Fibroblast of villous mesenchyme (primary cell): ENCODE data around the gene SULT4A1. TPM values are rescaled to one million over a fixed set of nuclear protein-coding genes. Genes with fewer than 3 reads are reported as not detected.

Experiments used
- DNase-seq: peaks from one replicate; pipeline ENCODE4 v3.0.0-alpha.2; 2010; ENCODE audit warnings: low read depth
- H3K4me3 ChIP-seq: 2 replicates; pipeline ENCODE4 v1.5.1; 2011; ENCODE audit warnings: low read depth, mild to moderate bottlenecking, low read length
- total RNA-seq: library from RNA; depleted of rRNA; stranded (reverse); fragments of >200 nt; gene quantifications from 2 replicates; pipeline ENCODE4 v1.2.3, GENCODE V29; 2012
- TF ChIP-seq, protein P1 (sequence below): IDR thresholded peaks from 2 replicates; pipeline ENCODE4 v1.5.1; 2012; ENCODE audit warnings: low read depth, mild to moderate bottlenecking, low read length; ENCODE audit not compliant: insufficient read depth

The SULT4A1 gene
- total RNA-seq, 1 donor: not detected

DNA sequence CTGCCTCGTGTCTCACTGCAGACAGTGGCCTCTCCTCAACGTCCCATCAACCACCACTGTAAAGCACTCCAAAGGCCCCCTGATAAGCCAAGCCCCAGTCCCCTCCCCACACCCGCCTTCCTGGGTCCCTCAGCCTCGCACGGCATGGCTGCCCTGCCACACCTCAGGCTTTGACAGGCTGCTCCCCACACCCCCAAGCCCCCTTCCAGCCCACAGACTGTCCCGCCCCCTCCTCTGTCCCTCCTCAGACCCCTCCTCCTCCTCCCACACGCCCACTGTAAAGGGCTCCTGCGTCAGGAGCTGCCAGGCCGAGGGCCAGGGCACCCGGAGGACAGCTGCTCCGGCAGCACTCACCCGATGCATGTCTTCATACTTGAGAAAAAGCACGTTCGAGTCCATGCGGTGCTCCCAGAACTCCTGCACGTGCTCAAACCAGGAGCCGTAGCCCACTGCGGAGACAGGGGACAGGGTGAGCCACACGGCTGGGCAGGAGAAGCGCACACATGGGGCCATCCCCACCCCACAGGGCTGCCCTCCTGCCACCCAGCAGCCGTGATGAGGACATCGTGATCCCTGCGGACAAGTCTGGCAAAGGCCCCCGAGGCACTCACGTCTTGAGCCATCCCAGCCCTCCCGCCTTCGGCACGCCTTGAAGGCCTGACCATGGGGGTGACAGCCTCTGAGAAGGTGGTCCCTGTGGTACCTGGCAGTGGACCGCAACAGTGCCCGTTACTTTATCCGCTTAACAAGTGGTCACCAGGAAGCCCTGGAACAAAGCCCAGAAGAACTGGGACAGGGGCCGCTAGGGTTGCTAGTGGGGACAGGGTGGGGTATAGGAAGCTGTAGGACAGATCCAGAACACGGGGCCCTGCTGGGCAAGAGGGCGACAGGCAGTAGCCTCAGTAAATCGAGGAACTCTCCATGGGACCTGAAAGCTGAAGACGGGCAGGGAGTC, 28.8 kb downstream of the SULT4A1 start:
- DNase-seq: no peak
- no peak overlapping the region for H3K4me3 ChIP-seq
- TF ChIP-seq, protein P1, sequence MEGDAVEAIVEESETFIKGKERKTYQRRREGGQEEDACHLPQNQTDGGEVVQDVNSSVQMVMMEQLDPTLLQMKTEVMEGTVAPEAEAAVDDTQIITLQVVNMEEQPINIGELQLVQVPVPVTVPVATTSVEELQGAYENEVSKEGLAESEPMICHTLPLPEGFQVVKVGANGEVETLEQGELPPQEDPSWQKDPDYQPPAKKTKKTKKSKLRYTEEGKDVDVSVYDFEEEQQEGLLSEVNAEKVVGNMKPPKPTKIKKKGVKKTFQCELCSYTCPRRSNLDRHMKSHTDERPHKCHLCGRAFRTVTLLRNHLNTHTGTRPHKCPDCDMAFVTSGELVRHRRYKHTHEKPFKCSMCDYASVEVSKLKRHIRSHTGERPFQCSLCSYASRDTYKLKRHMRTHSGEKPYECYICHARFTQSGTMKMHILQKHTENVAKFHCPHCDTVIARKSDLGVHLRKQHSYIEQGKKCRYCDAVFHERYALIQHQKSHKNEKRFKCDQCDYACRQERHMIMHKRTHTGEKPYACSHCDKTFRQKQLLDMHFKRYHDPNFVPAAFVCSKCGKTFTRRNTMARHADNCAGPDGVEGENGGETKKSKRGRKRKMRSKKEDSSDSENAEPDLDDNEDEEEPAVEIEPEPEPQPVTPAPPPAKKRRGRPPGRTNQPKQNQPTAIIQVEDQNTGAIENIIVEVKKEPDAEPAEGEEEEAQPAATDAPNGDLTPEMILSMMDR: no peak

DNA sequence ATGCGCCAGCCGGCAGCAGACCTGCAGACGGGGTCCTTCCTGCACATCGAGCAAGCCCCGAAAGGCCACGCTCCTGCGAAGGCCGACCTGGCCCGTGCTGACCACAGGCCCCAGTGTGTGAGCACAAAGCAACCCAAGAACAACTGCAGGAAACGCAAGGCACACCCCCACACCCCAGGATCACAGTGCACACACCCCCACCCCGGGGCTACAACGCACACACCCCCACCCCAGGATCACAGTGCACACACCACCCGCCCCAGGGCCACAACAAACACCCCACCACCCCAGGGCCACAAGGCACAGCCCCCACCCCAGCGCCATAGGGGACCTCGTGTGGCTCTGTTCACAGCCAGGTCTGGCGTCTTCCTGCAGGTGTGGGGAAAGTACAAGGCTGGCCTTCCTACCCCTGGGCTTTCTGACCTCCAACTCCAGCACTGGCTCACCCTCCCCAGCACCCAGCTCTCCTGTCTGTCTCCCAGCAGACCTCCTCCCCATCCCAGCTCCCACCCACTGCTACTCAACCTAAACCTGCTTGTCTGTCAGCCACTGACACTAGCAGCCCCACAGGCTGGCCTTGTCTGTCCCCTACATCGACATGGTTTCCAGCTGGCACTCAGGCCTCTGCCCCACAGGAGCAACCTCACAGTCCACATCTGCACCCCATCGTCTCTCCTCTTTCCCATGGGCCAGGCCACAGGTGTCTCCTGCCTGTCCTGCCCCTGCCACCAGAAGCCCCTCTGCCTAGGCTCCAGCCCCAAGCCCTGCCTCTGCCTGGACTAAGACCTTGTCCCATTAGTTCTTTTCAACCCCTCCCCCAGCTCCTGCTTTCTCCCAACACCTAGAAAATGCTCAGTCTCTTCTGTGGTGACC, 29.7 kb downstream of the SULT4A1 start:
- no peak for DNase-seq

DNA sequence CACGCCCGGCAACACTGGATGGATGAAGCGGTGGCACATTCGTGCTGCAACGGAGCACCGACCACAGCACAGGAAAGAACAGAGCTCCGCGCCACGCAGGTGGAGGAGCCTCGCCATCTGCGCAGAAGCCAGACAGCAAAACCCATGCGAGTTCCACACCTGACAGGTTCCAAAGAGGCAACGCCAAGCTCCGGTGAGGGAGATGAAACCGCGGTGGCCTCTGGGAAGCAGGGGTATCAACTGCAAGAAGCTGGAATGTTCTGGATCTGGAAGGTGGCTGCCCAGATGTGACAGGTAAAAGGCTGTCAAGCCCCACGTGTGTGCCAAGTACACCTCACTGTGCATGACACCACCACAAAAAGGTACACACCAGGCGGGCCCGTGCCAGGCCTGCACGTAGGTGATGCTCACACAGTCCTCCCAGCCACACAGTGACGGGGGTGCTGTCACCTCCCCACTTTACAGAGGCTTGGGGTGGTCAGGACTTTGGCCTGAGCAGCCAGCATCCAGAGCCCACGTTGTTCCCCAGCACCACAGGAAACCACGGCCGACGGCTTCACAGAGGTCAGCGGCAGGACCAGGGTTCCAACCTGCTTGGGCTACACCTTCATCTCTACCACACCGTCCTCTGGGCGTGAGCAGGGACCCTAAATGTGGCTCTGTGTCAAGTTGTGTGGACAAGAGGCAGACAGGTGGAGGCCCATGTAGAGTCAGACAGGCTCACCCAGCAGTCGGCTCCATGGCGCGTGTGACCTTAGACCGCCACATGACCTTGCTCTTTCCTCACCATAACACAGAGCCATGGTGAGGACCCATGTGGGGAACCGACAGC, 30.5 kb downstream of the SULT4A1 start:
- no peak overlapping the region for H3K4me3 ChIP-seq
- DNase-seq: no peak
- TF ChIP-seq, protein P1: no peak

More for the DNA sequence above, 29.7 kb downstream of the SULT4A1 start:
- no peak overlapping the region for H3K4me3 ChIP-seq
- TF ChIP-seq, protein P1: no peak

DNA sequence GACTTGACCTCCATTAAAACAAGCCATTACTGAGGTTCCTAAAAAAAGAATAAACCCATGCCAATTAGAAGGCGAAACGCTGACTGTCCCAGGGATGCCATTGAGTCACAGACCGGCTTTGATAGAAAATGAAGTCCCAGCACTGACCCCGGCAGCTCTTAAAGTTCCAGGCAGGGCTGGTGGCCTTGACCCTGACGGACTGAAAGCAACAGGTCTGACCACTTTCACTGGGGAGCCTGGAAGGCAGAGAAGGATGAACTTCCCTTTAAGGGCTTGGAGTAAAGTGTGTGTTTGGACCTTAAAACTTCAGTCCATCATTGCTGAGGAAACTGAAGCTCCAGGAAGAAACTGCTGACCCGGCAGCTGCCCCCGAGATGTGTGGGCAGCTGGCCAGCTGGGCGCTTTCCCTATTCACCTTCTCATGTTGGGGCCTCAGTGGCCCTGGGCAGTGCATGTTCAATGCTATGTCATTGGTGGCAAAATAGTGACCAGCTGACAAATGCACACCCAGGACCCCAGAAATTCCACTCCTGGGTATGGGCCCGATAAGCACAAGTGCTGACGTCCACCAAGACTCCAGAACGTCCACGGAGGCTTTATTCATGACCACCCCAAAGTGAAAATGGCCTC, 31.3 kb downstream of the SULT4A1 start:
- no peak overlapping the region for H3K4me3 ChIP-seq
- DNase-seq: no peak
- TF ChIP-seq, protein P1: no peak

DNA sequence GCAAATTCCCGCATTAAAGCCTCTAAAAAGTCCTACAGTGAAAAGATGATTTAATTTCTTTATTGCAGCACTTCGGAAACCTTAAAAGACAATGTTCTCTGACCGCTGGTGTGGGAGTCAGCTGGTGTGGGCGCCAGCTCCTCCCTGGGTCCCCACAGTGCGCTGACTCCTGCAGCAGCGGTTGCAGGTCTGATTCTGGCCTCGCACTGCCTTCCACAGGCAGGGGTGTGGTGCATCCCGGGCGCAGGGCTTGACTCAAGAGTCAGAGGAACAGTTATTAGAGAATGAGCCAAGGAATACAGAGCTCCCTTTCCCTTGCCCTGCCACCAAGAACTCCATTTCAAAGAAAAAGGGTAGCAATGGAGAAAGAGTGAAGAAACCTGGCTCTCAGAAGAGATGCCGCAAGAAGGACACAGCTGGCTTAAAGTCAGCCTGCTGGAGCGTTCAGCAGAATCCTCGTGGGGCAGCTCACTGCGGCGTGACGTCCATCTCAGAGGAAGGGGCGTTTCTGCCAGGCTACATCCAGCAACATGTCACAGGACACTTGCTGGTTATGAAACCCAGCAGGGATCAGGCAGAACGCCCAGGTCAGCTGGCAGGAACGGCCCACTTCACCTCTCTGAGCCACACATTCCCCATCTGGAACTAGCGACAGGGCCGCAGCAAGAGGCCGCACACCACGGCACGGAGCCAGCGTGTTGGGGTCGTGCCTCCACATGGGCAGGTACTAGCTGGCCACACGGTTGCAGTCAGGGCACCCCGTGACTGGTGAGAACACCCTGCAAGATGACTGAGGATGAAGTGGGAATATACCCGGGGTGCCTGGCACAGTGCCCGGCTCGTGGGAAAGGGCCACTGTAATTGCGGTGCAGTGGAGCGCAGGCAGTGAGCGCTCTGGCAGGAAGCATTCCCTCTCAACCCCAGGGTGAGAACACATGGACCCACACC, 32.1 kb downstream of the SULT4A1 start:
- H3K4me3 ChIP-seq: no peak overlapping the region
- TF ChIP-seq, protein P1: no peak
- peak; percentile 60 for DNase-seq
